ENCODE measurements around the gene CSMD2.

CSMD2 gene

GRCh38 chr1:33727310-33727709, 437.7 kb downstream of the CSMD2 start:
- H3K4me1 ChIP-seq (ENCODE audit: control insufficient read depth, insufficient read depth, low read length), result no peaks in the 10 kb centered on the region
- no peak overlapping the region for H3K4me3 ChIP-seq (ENCODE audit: low read length)
- H3K27ac ChIP-seq (ENCODE audit: low read length), result no peak overlapping the region
- peaks cover 13% of the 10 kb centered on the region; the same call in 1 of the 2 replicates for H3K36me3 ChIP-seq (ENCODE audit: control insufficient read depth, insufficient read depth, low read length)
- WGBS (ENCODE audit: insufficient coverage, insufficient read length), result no CpG with 5 or more reads among the region's 3 CpGs
- no peak for DNase-seq (ENCODE audit: low read depth, low spot score)
- H3K9me3 ChIP-seq (ENCODE audit: control insufficient read depth, insufficient read depth, low read length), result no peaks in the 10 kb centered on the region
- H3K27me3 ChIP-seq (ENCODE audit: control insufficient read depth, insufficient read depth, low read length), result no peaks in the 10 kb centered on the region

- no peaks in the 10 kb centered on the region for H3K9me3 ChIP-seq (ENCODE audit: control insufficient read depth, insufficient read depth, low read length)
Measured at GRCh38 chr1:33726274-33726804, 438.7 kb downstream of the CSMD2 start.

DNA sequence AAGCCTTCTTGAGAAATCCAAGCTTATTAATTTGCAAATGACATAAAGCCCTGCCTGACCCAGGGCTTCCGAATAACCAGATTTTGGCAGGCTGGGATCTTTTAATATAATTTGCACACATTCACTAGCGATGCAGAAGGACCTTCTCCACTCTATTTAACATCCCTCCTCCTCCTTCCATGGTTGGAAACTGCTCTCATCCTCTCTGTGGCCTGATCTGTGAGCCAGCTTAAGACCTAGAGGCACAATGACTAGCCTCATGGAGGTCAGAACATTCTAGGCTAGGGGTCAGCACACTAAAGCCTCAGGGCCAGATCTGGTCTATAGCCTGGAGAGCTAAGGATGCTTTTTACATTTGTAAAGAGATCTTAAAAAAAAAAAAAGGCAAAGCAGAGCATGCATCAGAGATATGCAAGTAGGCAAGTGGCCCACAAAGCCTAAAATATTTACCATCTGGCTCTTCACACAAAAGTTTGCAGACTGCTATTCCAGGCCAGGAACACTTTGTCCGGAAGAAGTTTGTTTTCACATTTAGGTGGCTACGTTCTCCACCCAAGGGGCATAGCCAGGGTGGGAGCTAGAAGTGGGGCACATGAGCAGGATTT, 439.4 kb downstream of the CSMD2 start:
- Histone ChIP-seq H3K27ac (ENCODE audit: low read length) (no peak overlapping the region), H3K9me3 (ENCODE audit: control insufficient read depth, insufficient read depth, low read length) (no peaks in the 10 kb centered on the region), H3K4me3 (ENCODE audit: low read length) (no peak overlapping the region), H3K27me3 (ENCODE audit: control insufficient read depth, insufficient read depth, low read length) (no peaks in the 10 kb centered on the region), H3K4me1 (ENCODE audit: control insufficient read depth, insufficient read depth, low read length) (no peaks in the 10 kb centered on the region), H3K36me3 (ENCODE audit: control insufficient read depth, insufficient read depth, low read length) (peaks cover 13% of the 10 kb centered on the region; the same call in 1 of the 2 replicates)
- no CpG with 5 or more reads among the region's 4 CpGs for WGBS (ENCODE audit: insufficient coverage, insufficient read length)
- DNase-seq (ENCODE audit: low read depth, low spot score), result no peak

More at GRCh38 chr1:33726274-33726804, 438.7 kb downstream of the CSMD2 start:
- DNase-seq (ENCODE audit: low read depth, low spot score), result no peak
- Histone ChIP-seq H3K27me3 (ENCODE audit: control insufficient read depth, insufficient read depth, low read length) (no peaks in the 10 kb centered on the region), H3K4me3 (ENCODE audit: low read length) (no peak overlapping the region), H3K4me1 (ENCODE audit: control insufficient read depth, insufficient read depth, low read length) (no peaks in the 10 kb centered on the region), H3K27ac (ENCODE audit: low read length) (no peak overlapping the region), H3K36me3 (ENCODE audit: control insufficient read depth, insufficient read depth, low read length) (peaks cover 13% of the 10 kb centered on the region; the same call in 1 of the 2 replicates)
- no CpG with 5 or more reads among the region's 6 CpGs for WGBS (ENCODE audit: insufficient coverage, insufficient read length)

GRCh38 chr1:33725037-33725436, 440.0 kb downstream of the CSMD2 start:
- no CpG with 5 or more reads among the region's 8 CpGs for WGBS (ENCODE audit: insufficient coverage, insufficient read length)
- peaks cover 13% of the 10 kb centered on the region; the same call in 1 of the 2 replicates for H3K36me3 ChIP-seq (ENCODE audit: control insufficient read depth, insufficient read depth, low read length)
- no peaks in the 10 kb centered on the region for H3K27me3 ChIP-seq (ENCODE audit: control insufficient read depth, insufficient read depth, low read length)
- H3K27ac ChIP-seq (ENCODE audit: low read length), result no peak overlapping the region
- no peaks in the 10 kb centered on the region for H3K4me1 ChIP-seq (ENCODE audit: control insufficient read depth, insufficient read depth, low read length)
- no peak for DNase-seq (ENCODE audit: low read depth, low spot score)
- H3K4me3 ChIP-seq (ENCODE audit: low read length), result no peak overlapping the region
- no peaks in the 10 kb centered on the region for H3K9me3 ChIP-seq (ENCODE audit: control insufficient read depth, insufficient read depth, low read length)

GRCh38 chr1:33724348-33724747, 440.7 kb downstream of the CSMD2 start:
- Histone ChIP-seq H3K36me3 (ENCODE audit: control insufficient read depth, insufficient read depth, low read length) (peaks cover 13% of the 10 kb centered on the region; the same call in 1 of the 2 replicates), H3K9me3 (ENCODE audit: control insufficient read depth, insufficient read depth, low read length) (no peaks in the 10 kb centered on the region), H3K27ac (ENCODE audit: low read length) (no peak overlapping the region), H3K27me3 (ENCODE audit: control insufficient read depth, insufficient read depth, low read length) (no peaks in the 10 kb centered on the region), H3K4me3 (ENCODE audit: low read length) (no peak overlapping the region), H3K4me1 (ENCODE audit: control insufficient read depth, insufficient read depth, low read length) (no peaks in the 10 kb centered on the region)
- no CpG with 5 or more reads among the region's 11 CpGs for WGBS (ENCODE audit: insufficient coverage, insufficient read length)
- DNase-seq (ENCODE audit: low read depth, low spot score), result no peak

GRCh38 chr1:33723251-33723650, 441.8 kb downstream of the CSMD2 start:
- WGBS (ENCODE audit: insufficient coverage, insufficient read length), result no CpG with 5 or more reads among the region's 4 CpGs
- H3K9me3 ChIP-seq (ENCODE audit: control insufficient read depth, insufficient read depth, low read length), result no peaks in the 10 kb centered on the region
- no peak for DNase-seq (ENCODE audit: low read depth, low spot score)

GRCh38 chr1:33721301-33721815, 443.7 kb downstream of the CSMD2 start:
- no peaks in the 10 kb centered on the region for H3K27me3 ChIP-seq (ENCODE audit: control insufficient read depth, insufficient read depth, low read length)
- DNase-seq (ENCODE audit: low read depth, low spot score), result no peak
- no peak overlapping the region for H3K27ac ChIP-seq (ENCODE audit: low read length)
- no CpG with 5 or more reads among the region's 2 CpGs for WGBS (ENCODE audit: insufficient coverage, insufficient read length)
- H3K9me3 ChIP-seq (ENCODE audit: control insufficient read depth, insufficient read depth, low read length), result no peaks in the 10 kb centered on the region
- H3K36me3 ChIP-seq (ENCODE audit: control insufficient read depth, insufficient read depth, low read length), result peaks cover 13% of the 10 kb centered on the region; the same call in 1 of the 2 replicates
- H3K4me1 ChIP-seq (ENCODE audit: control insufficient read depth, insufficient read depth, low read length), result no peaks in the 10 kb centered on the region
- H3K4me3 ChIP-seq (ENCODE audit: low read length), result no peak overlapping the region

More at GRCh38 chr1:33723251-33723650, 441.8 kb downstream of the CSMD2 start:
- H3K36me3 ChIP-seq (ENCODE audit: control insufficient read depth, insufficient read depth, low read length), result peaks cover 13% of the 10 kb centered on the region; the same call in 1 of the 2 replicates
- H3K4me3 ChIP-seq (ENCODE audit: low read length), result no peak overlapping the region
- no peaks in the 10 kb centered on the region for H3K27me3 ChIP-seq (ENCODE audit: control insufficient read depth, insufficient read depth, low read length)
- H3K4me1 ChIP-seq (ENCODE audit: control insufficient read depth, insufficient read depth, low read length), result no peaks in the 10 kb centered on the region
- no peak overlapping the region for H3K27ac ChIP-seq (ENCODE audit: low read length)

DNA sequence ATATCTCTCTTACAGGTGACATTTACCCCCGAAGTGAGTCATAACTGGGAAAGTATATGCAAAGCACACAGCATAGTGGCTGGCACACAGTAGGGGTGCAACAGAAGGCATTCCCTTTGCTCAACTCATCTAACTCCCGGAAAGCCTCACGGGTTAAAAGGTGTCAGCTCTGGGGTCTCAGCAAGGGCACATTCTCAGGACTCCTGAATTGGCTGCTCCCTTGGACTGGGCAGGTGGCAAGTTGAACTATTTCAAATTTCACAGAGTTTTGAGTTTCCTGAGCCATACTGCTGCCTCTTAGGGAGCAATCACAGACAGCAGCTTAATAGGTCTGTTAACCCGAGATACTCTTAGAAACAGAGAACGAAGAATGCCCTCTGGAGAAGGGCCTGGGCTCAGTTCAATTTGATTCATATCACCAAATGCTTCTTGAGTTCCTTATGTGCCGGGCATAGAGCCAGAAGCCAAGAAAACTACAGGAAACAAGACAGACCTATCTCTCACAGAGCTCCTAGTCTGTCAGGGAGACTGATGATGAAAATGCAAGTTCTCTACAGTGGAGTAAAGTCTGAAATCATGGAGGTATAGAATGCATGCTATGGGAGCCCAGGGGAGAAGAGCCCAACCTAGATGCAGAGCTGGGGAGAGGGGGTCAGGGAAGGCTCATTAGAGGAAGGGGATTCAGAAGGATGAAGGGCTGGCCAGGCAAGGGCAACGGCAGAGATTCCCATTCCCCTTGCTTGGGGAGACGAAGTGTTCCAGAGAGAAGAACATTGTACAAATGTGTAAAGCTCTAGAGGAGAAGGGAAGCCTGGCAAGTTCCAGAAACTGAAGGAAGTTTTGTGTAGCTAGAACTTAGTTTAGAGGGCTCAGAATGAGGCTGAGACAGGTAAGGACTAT, 445.0 kb downstream of the CSMD2 start:
- H3K4me1 ChIP-seq (ENCODE audit: control insufficient read depth, insufficient read depth, low read length), result no peaks in the 10 kb centered on the region
- H3K9me3 ChIP-seq (ENCODE audit: control insufficient read depth, insufficient read depth, low read length), result no peaks in the 10 kb centered on the region
- DNase-seq (ENCODE audit: low read depth, low spot score), result no peak
- WGBS (ENCODE audit: insufficient coverage, insufficient read length), result no CpG with 5 or more reads among the region's 8 CpGs
- H3K27ac ChIP-seq (ENCODE audit: low read length), result no peak overlapping the region
- no peak overlapping the region for H3K4me3 ChIP-seq (ENCODE audit: low read length)
- H3K36me3 ChIP-seq (ENCODE audit: control insufficient read depth, insufficient read depth, low read length), result peaks cover 11% of the 10 kb centered on the region; the same call in 1 of the 2 replicates
- H3K27me3 ChIP-seq (ENCODE audit: control insufficient read depth, insufficient read depth, low read length), result no peaks in the 10 kb centered on the region

- Histone ChIP-seq H3K27ac (ENCODE audit: low read length) (no peak overlapping the region), H3K27me3 (ENCODE audit: control insufficient read depth, insufficient read depth, low read length) (no peaks in the 10 kb centered on the region)
- no CpG with 5 or more reads among the region's 4 CpGs for WGBS (ENCODE audit: insufficient coverage, insufficient read length)
Measured at GRCh38 chr1:33719326-33719725, 445.7 kb downstream of the CSMD2 start.

GRCh38 chr1:33718186-33718585, 446.8 kb downstream of the CSMD2 start:
- no peak overlapping the region for H3K27ac ChIP-seq (ENCODE audit: low read length)
- DNase-seq (ENCODE audit: low read depth, low spot score), result no peak
- H3K4me3 ChIP-seq (ENCODE audit: low read length), result no peak overlapping the region
- H3K4me1 ChIP-seq (ENCODE audit: control insufficient read depth, insufficient read depth, low read length), result no peaks in the 10 kb centered on the region
- WGBS (ENCODE audit: insufficient coverage, insufficient read length), result no CpG with 5 or more reads among the region's 3 CpGs
- no peaks in the 10 kb centered on the region for H3K27me3 ChIP-seq (ENCODE audit: control insufficient read depth, insufficient read depth, low read length)
- H3K36me3 ChIP-seq (ENCODE audit: control insufficient read depth, insufficient read depth, low read length), result 0 out of 2 replicates have a peak, but pooled peaks cover 3% of the 10 kb centered on the region
- no peaks in the 10 kb centered on the region for H3K9me3 ChIP-seq (ENCODE audit: control insufficient read depth, insufficient read depth, low read length)

More at GRCh38 chr1:33719326-33719725, 445.7 kb downstream of the CSMD2 start:
- no peak for DNase-seq (ENCODE audit: low read depth, low spot score)
- H3K9me3 ChIP-seq (ENCODE audit: control insufficient read depth, insufficient read depth, low read length), result no peaks in the 10 kb centered on the region
- no peaks in the 10 kb centered on the region for H3K4me1 ChIP-seq (ENCODE audit: control insufficient read depth, insufficient read depth, low read length)
- no peak overlapping the region for H3K4me3 ChIP-seq (ENCODE audit: low read length)
- H3K36me3 ChIP-seq (ENCODE audit: control insufficient read depth, insufficient read depth, low read length), result peaks cover 9% of the 10 kb centered on the region; the same call in 1 of the 2 replicates

Data from iPS DF 6.9 (cell line).